CD4-positive, alpha-beta T cell treated with Interferon gamma for 1 hour (primary cell): ENCODE results near the gene PRKCA.

ENCODE experiments used
- DNase-seq: peaks from one replicate; pipeline ENCODE4 v3.0.0-alpha.2; 2020

Gene PRKCA

DNA sequence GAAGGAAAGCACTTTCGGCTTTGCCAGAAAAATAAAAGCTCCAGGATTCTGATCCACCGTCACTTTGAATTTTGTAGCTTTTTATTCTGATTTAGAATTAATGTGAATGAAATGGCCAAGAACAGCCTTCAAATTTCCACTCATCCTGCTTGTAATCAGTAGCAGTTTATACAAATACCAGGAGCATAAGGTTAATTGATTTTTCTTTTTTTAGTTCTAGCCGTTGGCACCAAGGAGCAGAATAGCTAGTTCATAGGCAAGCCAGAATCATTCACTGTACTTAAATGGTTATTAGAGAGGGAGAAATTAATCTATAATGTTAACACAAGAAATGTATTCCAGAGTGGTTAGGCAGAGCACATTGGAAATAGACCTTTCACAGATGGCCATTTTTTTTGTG lies 491.4 kb downstream of the PRKCA start:
- DNase-seq, result no peak

DNA sequence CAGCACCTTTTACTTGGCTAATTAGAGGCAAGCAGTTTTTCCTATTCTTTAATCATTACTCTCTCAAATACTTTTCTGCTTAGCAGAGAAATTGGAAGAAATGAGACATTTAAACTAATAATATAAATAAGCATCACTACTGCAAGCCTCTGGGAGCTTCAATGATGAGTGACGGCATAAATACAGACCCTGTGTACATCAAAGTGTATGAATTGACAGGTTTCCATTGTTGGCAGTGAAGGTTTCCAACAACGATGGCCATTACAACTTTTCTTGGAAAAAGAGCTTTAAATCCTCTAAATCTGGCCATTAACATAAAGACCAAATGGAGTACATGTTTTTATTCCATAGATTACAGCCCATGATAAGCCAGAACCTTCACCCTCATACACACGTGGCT lies 493.1 kb downstream of the PRKCA start:
- DNase-seq, result no peak

DNA sequence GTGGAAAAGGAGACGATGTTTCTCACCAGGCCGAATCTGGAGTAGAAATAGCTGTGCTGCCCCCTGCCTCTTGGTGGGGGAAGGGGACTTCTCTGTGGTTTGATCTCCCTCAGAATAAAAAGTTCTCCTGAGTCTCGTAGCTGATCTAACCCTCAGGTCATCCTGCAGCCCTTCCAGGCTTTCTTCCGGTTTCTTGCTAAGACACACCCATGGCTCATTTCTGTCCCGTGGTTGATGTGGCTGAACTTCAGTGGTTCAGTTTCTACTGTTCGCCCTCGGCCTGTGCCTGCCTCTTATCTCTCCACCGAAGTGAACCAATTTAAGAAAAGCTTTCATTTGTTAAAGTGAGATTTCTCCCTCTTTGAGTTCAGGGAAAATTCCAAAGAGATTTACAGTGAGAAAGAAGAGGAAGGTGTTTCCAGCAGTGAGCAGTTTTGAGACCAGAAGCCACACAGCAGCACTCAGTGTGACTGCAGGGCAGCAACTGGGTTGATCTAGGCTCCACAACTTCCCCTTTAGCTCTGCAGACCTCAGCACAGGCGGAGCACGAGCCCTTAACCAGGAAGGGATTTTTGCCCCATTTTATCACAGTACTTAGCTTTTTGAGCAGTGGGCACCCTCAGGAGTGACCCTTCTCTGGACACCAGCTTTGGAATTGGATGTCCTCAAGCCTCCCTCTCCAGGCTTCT lies 497.6 kb downstream of the PRKCA start:
- DNase-seq, result no peak

DNA sequence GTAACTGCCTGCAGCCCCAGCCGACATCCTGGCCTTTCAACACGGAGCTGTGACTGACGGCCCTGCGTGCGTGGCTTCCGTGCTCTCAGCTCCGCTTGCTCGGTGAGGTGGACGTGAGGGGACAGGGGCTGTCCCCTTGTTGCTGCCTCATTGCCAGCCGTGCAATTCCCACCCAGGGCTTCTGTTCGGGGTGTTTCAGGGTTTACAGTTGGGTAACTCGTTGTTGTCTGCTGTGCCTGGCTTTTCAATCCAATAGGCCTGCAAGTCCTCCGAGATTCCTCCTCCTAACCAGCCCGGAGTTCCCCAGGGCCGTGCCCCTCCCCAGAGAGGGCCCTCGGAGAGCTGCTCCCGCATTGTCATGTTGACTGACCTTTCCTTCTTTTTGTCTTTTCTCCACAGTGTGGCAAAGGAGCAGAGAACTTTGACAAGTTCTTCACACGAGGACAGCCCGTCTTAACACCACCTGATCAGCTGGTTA lies 501.1 kb downstream of the PRKCA start:
- no peak for DNase-seq

DNA sequence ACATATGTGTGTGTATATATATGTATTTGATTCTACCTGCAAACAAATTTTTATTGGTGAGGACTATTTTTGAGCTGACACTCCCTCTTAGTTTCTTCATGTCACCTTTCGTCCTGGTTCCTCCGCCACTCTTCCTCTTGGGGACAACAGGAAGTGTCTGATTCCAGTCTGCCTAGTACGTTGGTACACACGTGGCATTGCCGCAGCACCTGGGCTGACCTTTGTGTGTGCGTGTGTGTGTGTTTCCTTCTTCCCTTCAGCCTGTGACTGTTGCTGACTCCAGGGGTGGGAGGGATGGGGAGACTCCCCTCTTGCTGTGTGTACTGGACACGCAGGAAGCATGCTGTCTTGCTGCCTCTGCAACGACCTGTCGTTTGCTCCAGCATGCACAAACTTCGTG lies 503.2 kb downstream of the PRKCA start:
- DNase-seq, result no peak

DNA sequence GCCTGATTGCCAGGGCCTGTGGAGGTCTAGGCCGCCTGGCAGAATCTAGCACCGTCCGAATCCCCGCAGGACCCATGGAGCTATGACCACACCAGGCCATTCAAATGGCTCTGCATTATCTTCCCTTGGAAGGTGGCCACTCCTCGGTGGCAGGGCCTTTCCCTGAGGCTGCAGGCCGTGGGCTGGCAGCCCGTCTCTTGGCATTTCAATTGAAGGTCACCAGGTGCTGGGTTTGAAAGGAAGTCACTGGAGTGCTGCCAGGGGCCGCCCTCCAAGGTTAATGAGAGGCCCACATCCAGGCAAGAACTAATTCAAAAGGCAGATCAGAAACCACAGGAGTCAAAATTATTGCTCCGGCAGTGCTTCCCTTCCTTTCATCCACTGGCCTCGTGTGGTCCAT lies 504.8 kb downstream of the PRKCA start:
- DNase-seq, result no peak

DNA sequence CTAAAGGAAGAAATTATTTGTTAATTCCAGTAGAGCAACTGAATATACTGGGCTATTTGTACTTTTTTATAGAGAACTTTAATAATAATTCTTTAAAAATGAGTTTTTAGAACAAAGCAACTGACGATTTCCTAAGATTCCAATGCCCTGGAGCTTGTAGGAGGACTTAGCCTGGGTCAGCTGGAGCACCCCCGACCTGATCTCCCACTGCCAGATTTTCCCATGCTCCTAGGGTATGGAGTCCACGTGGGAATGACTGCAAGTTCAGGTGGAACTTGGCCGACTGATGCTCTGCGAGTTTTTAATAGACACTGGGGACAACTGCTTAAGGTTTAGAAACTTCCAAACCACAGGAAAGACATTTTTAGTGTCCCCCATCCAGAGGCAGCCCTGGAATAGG lies 507.0 kb downstream of the PRKCA start:
- no peak for DNase-seq

DNA sequence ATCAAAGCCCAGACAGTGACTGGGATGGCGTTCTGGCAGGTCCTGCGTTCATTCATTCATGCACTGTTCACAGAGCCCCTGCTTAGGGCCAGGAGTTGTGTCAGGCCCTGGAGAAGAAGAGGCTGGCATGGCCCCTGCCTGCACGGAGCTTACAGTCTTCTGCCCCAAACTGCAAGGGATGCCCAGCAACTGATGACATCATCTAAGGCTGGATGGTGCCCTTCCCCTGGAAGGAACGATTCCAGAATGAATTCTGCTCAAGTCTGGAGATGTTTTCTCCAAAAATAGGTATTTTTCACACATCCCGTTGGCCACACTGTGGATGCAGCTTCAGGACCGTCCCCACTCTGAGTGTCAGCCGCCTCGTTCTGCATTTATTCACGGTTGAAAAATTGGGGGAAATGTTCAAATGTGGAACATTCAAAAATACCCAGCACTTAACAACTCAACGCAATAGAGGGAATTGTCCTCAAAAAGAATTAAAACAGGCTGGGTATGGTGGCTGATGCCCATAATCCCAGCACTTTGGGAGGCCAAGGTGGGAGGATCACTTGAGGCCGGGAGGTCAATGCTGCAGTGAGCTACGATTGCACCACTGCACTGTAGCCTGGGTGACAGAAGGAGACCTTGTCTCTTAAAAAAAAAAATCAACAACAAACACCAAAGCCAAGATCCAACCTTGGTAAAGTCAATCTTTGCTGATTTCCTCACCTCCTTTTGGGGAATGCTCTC lies 508.7 kb downstream of the PRKCA start:
- no peak for DNase-seq

DNA sequence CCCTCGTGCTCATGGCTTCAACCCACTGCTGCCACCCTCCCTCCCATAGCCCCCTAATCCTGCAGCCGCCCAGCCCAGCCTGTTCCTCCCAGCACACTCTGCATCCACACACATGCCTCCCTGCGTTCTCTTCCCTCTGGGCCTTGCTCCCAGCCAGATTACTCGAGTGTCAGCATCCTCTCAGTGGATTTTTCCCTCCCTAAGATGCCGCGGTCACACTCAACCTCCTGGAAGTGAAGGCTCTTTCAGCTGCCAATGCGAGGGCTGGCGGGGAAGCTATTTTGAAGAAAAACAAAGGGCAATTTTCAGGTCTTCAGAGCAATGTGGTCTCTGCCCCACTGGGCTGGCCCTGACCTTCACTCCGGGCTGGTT lies 509.3 kb downstream of the PRKCA start:
- DNase-seq, result no peak

DNA sequence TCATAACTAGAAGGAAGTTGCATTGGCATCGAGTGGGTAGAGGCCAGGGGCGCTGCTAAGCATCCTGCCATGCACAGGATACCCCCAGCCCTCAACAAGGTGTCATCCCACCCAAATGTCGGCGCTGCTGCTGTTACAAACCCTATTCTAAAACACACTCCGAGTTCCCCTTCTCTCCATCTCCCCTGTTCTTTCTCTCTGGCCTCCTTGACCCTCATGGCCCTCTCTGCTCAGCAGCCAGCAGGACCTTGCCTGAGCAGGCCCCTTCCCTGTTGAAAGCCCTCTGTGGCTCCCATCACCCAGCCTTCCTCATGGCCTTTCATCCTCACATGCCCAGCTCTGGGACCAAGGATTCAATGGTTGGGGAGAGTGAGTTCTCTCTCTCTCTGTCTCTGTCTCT lies 510.2 kb downstream of the PRKCA start:
- DNase-seq, result no peak

DNA sequence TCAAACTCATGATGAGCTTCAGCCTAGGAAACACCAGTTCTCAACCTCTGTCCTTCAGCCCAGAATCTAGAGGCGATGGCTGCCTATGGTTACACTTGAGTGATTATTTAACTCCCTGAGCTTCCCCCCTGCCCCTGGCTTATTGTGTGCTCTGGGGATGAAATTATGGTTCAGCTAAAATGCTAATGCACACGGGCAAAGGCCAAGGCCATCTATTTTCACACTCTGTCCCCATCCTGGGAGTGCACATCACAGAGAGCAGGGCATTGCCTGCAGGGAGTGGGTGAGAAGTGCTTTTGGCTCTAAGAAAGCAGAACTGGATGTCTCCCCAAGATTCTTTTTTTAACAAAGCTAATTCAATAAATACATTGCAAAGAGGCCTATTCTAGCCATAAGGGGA lies 510.9 kb downstream of the PRKCA start:
- no peak for DNase-seq

DNA sequence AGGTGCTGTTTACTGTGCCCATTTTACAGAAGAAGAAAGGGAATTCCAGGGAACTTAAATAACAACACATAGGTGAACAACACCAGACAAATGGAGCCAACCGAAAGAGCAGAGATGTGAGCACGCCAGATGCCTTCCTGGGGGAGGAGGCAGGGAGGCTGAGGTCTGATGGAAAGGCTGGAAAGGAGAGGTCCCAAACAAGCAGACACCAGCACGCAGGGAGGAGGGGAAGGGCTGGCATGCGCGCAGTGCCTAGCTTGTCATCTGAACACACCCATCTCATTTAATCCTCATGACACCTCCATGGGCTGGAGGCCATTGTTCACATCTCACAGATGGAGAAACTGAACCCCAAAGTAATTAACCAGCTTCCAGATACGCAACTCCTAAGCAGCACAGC lies 511.6 kb downstream of the PRKCA start:
- DNase-seq, result no peak

DNA sequence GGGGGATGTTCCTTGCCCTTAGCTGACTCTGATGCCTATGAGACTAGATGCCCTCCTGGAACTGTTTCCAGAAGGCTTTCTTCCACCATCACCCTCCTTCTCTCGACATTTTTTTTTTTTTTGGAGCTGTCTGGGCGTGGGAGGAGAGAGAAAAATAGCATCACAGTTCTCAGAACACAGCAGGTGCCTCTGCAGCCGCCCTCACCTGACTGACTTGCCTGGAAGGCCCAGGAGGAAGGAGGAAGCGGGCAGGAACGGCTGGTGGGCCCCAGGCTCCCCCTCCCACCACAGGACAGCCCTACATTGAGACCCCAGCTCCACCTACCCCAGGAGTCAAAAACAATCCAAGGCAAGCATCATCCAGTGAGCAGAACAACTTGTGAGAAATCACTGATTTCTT lies 512.2 kb downstream of the PRKCA start:
- no peak for DNase-seq

DNA sequence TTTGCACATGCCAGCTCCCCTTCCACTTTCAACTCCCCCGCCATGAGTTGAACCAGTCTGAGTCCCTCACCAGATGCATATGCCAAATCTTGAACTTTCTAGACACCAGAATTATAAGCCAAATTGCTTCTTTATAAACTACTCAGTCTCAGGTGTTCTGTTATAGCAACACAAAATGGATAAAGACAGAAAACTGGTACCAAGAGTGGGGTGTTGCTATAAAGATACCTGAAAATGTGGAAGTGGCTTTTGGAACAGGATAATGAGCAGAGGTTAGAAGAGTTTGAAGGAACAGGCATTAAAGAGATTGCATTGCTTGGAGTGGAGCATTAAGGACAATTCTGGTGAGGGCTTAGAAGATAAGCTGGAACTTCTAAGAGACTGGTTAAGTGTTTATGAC lies 515.3 kb downstream of the PRKCA start:
- DNase-seq, result no peak

DNA sequence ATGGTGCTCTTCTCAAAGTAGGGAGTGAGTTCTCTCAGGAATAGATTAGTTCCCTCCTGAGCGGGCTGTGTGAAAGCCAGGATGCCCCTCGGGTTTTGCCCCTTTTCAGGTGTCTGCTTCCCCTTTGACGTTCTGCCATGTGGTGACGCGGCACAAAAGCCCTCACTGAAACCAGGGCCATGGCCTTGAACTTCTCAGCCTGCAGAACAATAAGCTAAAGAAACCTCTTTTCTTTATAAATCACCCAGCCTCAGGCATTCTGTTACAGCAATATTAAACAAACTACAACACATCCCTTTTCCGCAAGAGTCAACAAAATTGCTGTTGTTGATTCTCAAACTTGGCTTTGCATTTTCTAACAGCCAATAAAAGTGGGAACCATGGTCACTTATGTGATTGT lies 517.1 kb downstream of the PRKCA start:
- DNase-seq, result no peak

DNA sequence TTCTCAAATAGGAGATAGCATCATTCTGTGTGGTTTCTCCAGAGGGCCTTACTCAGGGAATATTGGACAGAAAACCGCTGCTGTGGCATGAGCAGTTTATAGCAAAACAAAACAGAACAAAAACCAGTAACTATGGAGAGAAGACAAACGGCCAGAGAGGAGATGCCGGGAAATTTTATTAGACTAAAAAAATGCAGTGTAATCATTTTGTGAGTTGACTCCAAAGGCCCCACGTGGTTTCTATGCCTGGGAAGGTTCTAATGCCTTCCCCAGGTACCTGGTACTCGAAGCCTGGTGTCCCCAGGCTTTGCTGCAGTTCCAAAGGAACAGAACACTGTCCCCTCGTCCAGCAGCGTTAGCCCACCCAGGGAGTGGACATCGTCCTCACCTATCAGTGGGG lies 519.6 kb downstream of the PRKCA start:
- no peak for DNase-seq

DNA sequence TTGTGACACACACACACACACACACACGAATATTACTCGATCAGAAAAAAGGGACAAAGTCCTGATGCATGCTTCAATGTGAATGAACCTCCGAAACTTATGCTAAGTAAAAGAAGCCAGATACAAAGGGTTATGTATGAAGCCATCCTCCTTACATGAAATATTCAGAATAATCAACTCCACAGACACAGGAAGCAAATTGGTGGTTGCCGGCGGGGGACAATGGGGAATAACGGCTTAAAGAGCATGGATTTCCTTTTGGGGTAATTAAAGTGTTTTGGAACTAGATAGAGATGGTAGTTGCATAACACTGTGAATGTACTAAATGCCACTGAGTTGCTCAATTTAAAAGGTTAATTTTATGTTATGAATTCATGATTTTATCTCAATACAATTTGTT lies 524.4 kb downstream of the PRKCA start:
- DNase-seq, result no peak

DNA sequence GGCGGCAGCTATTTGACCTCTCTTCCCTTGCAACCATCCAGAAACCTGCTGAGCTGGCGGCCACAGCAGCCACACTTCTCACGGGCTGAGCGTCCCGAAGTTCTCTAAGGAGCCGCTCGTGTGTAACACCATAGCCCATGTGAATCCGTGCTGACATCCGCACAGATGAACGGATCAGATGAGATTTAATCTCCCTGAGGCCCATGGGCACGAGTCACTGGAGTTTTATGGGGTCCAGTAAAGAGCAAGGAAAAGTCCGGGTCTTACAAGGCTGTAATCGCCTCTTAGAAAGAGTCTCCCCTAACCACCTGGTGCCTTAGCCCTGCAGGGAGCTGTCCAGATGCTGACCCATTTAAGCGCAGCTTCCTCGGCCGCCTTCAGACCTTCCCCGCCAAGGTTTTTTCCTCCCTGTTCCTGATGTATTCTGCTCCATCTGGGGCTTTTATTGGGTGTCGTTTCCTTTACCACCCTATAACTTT lies 527.0 kb downstream of the PRKCA start:
- DNase-seq, result no peak

DNA sequence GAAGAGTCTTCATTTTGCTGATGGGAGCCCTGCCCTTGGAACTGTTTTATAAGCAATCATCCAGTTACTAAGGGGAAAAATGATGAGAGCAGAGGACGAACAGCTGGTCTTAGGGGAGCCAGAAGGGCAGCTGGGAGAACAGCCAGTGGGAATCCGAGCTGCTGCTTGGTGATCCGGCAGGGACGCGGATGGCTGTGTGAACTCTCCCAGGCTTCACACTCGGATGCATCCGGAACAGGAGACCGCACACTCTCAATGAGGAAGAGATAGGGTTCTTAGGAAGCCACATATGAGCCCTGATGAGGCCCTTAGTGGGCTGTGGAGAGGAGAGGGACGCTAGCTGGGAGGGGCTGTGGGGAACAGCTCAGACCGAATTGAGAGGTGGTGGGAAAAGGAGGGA lies 527.5 kb downstream of the PRKCA start:
- DNase-seq, result no peak

DNA sequence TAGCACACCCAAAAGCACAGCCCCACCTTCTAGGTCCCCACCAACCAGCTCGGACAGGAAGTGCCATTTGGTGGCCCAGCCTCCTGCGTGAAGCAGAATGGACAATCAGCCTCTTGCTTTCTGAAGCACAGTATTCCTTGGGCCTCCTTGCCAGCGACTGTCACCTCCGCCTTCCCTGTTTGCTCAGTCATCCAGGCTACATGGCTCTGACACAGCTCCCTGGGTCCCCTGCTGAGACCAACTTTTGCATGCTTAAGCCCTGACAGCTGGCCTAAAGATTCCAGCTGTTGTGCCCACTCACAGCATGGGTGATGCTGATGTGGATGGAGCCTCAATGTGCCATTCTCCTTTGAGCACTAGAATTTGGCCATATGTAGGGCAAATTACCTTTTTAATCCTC lies 528.0 kb downstream of the PRKCA start:
- DNase-seq, result no peak

DNA sequence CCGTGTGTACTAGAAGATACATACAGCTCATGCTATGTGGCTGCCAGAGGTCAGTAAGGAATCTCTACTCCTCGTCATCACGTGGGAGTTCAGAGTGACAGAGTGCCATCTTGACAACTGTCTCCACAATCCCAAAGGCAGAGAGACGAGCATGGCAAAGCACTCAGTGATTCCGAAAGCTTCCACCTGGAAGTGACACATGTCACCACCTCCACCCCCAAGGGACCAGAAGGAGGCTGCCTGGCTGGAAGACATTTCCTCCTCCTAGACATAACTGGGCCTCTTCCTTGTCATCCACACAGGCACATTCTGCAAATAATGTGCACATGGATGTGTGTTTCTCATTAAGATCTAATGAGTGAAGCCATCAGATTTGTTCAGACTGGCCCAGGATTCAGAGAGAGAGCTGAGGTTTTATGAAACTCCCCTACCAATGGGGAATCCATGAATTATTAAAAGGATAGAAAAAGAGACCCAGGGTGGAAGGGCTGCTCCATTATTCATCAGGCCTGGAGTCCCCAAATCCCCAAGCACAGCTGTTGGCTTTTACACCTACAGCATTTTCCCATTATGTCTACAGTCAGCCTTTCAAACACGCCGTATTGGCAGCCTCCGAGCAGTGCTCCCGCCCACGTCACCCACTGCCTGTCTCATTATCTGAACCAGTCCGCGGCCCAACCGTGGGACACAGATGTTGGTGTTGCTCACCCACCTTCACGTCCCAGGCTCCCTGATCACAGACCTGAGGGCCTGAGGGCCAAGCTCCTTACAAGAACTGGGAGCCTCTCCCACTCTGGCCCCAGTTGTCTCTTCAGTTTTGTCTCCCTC lies 529.2 kb downstream of the PRKCA start:
- no peak for DNase-seq

DNA sequence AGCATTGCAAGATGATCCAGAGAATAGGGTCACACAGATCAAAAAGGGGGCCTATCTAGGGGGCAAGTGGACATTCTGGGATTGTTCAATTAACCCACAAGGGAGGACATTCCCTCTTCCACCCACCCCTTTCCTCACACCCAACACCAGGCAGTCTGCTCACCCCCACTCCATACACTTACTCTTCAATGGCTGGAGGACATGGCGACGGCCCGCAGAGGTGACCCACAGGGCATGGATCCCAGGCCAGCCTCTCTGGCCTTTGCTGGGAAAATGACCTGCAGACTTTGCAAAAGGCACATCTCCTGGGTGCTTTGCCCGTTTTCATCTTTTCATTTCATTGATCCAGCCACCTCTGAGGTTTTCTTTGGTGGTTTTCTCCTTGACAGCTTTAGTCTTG lies 530.8 kb downstream of the PRKCA start:
- no peak for DNase-seq

DNA sequence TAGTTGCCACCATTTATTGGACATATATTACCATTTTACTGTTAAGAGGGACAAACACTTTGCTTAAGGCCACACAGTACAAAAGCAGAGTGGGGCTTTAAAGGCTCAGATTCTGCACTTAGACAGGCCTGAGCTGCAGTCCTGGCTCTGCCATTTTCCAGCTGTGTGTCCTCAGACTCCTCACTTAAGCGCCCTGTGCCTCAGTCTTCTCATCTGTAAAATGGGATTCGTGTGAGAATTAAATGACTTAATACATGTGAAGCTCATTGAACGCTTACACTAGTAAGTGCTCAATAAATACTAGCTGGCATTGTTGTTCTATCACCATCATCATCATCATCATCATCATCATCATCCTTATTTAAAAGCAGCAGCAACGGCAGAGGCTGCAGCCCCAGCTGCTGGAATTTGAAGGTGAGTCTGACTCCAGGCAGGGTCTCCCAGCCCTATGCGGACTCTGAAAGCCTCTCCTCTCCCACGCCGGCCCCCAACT lies 532.1 kb downstream of the PRKCA start:
- DNase-seq, result no peak
